GM12801 (cell line): Measurements from ENCODE around the gene GNAT2.

Source experiments
- CTCF ChIP-seq: IDR thresholded peaks from one replicate; pipeline ENCODE4 v1.5.1; 2011; ENCODE audit warnings: control low read depth; ENCODE audit not compliant: insufficient read length; ENCODE audit errors: extremely low read depth

The GNAT2 gene

GRCh38 chr1:109659145-109659544 lies 39.7 kb upstream of the GNAT2 start:
- TF ChIP-seq CTCF = no peak

- no peak for TF ChIP-seq CTCF
These were observed 39.2 kb upstream of the GNAT2 start for GRCh38 chr1:109658533-109659042.

DNA sequence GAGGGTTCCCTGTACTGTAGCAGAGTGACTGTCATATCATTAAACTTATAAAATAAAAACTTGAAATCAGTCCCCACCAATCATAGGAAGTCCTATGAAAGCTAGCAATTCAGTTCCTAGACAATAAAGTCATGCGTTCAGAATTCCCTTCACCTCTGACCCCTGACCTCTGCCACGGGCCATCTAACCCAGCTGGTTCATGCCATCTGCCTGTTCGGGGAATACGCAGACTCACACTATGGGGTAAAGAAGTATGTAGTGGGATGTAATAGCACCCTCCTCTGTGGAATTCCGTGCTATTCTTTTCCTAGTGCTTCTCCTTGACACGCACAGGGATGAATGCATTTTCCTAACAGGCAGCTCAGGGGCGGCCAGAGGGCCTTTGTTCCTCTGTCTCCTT lies 38.6 kb upstream of the GNAT2 start:
- TF ChIP-seq CTCF = no peak

- no peak for TF ChIP-seq CTCF
These were observed 38.0 kb upstream of the GNAT2 start for GRCh38 chr1:109657395-109657794.

- no peak for TF ChIP-seq CTCF
These were observed 36.5 kb upstream of the GNAT2 start, which contains the start of gene GSTM4 for GRCh38 chr1:109655615-109656519. Gene GSTM4 (plus strand): TSS chr1:109656099. CDS start chr1:109656390, 291 bp downstream.

GRCh38 chr1:109654519-109654918 lies 35.1 kb upstream of the GNAT2 start:
- TF ChIP-seq CTCF = no peak

- no peak for TF ChIP-seq CTCF
These were observed 33.9 kb upstream of the GNAT2 start for GRCh38 chr1:109653306-109653705.
